ENCODE data around the gene RABGAP1L.

The RABGAP1L gene

GRCh38 chr1:174984952-174985351, 825.6 kb downstream of the RABGAP1L start:
- peaks cover 25% of the 10 kb centered on the region for H3K4me1 Mint-ChIP-seq

GRCh38 chr1:174988539-174988938, 829.2 kb downstream of the RABGAP1L start:
- no peak for ATAC-seq
- peak overlapping the region; percentile 87 for H3K27ac Mint-ChIP-seq
- H3K27me3 Mint-ChIP-seq = no peaks in the 10 kb centered on the region
- H3K36me3 Mint-ChIP-seq = peaks cover 40% of the 10 kb centered on the region
- no peak overlapping the region for H3K4me3 Mint-ChIP-seq
- H3K4me1 Mint-ChIP-seq = peaks cover 18% of the 10 kb centered on the region
- no peaks in the 10 kb centered on the region for H3K9me3 Mint-ChIP-seq

More at GRCh38 chr1:174984952-174985351, 825.6 kb downstream of the RABGAP1L start:
- Mint-ChIP-seq H3K27ac (peak overlapping the region; percentile 48), H3K36me3 (peaks cover 70% of the 10 kb centered on the region), H3K9me3 (peaks cover 3% of the 10 kb centered on the region), H3K4me3 (no peak overlapping the region), H3K27me3 (no peaks in the 10 kb centered on the region)
- no peak for ATAC-seq

GRCh38 chr1:174988986-174989385, 829.7 kb downstream of the RABGAP1L start:
- H3K27ac Mint-ChIP-seq = peak overlapping the region; percentile 87
- peaks cover 40% of the 10 kb centered on the region for H3K36me3 Mint-ChIP-seq
- H3K4me3 Mint-ChIP-seq = no peak overlapping the region
- ATAC-seq = no peak
- no peaks in the 10 kb centered on the region for H3K9me3 Mint-ChIP-seq
- H3K27me3 Mint-ChIP-seq = no peaks in the 10 kb centered on the region
- H3K4me1 Mint-ChIP-seq = peaks cover 18% of the 10 kb centered on the region

- peak overlapping the region; percentile 87 for H3K27ac Mint-ChIP-seq
Observed at GRCh38 chr1:174989536-174990220, 830.4 kb downstream of the RABGAP1L start.

GRCh38 chr1:174990382-174990999, 831.2 kb downstream of the RABGAP1L start:
- H3K36me3 Mint-ChIP-seq = peaks cover 34% of the 10 kb centered on the region
- peak overlapping the region; percentile 87 for H3K27ac Mint-ChIP-seq
- no peaks in the 10 kb centered on the region for H3K27me3 Mint-ChIP-seq
- peak overlapping the region; percentile 65 for H3K4me3 Mint-ChIP-seq
- H3K9me3 Mint-ChIP-seq = no peaks in the 10 kb centered on the region
- peaks cover 18% of the 10 kb centered on the region for H3K4me1 Mint-ChIP-seq
- peak; percentile 57 for ATAC-seq

More at GRCh38 chr1:174989536-174990220, 830.4 kb downstream of the RABGAP1L start:
- Mint-ChIP-seq H3K4me1 (peaks cover 18% of the 10 kb centered on the region), H3K36me3 (peaks cover 38% of the 10 kb centered on the region), H3K4me3 (peak overlapping the region; percentile 43), H3K27me3 (no peaks in the 10 kb centered on the region), H3K9me3 (no peaks in the 10 kb centered on the region)
- no peak for ATAC-seq

GRCh38 chr1:174991473-174991872, 832.2 kb downstream of the RABGAP1L start:
- Mint-ChIP-seq H3K36me3 (peaks cover 28% of the 10 kb centered on the region), H3K4me3 (no peak overlapping the region), H3K27ac (no peak overlapping the region), H3K27me3 (no peaks in the 10 kb centered on the region), H3K9me3 (no peaks in the 10 kb centered on the region), H3K4me1 (peaks cover 18% of the 10 kb centered on the region)
- no peak for ATAC-seq

- no peaks in the 10 kb centered on the region for H3K27me3 Mint-ChIP-seq
- H3K9me3 Mint-ChIP-seq = no peaks in the 10 kb centered on the region
- no peaks in the 10 kb centered on the region for H3K36me3 Mint-ChIP-seq
- no peak overlapping the region for H3K27ac Mint-ChIP-seq
- no peak overlapping the region for H3K4me3 Mint-ChIP-seq
- ATAC-seq = no peak
- no peaks in the 10 kb centered on the region for H3K4me1 Mint-ChIP-seq
Observed at GRCh38 chr1:174995121-174995520, 835.8 kb downstream of the RABGAP1L start.

- Mint-ChIP-seq H3K4me1 (peaks cover 7% of the 10 kb centered on the region), H3K27ac (no peak overlapping the region)
Observed at GRCh38 chr1:174995916-174996315, 836.6 kb downstream of the RABGAP1L start.

GRCh38 chr1:174996476-174996875, 837.2 kb downstream of the RABGAP1L start:
- no peaks in the 10 kb centered on the region for H3K9me3 Mint-ChIP-seq
- no peaks in the 10 kb centered on the region for H3K36me3 Mint-ChIP-seq
- peaks cover 13% of the 10 kb centered on the region for H3K4me1 Mint-ChIP-seq
- ATAC-seq = no peak
- H3K27ac Mint-ChIP-seq = no peak overlapping the region
- H3K4me3 Mint-ChIP-seq = no peak overlapping the region
- H3K27me3 Mint-ChIP-seq = no peaks in the 10 kb centered on the region

More at GRCh38 chr1:174995916-174996315, 836.6 kb downstream of the RABGAP1L start:
- no peak for ATAC-seq
- no peaks in the 10 kb centered on the region for H3K9me3 Mint-ChIP-seq
- H3K27me3 Mint-ChIP-seq = no peaks in the 10 kb centered on the region
- no peaks in the 10 kb centered on the region for H3K36me3 Mint-ChIP-seq
- H3K4me3 Mint-ChIP-seq = no peak overlapping the region

GRCh38 chr1:174997041-174997440, 837.7 kb downstream of the RABGAP1L start:
- Mint-ChIP-seq H3K9me3 (no peaks in the 10 kb centered on the region), H3K4me1 (peaks cover 19% of the 10 kb centered on the region), H3K4me3 (no peak overlapping the region), H3K27me3 (no peaks in the 10 kb centered on the region), H3K36me3 (no peaks in the 10 kb centered on the region), H3K27ac (no peak overlapping the region)
- ATAC-seq = no peak

- Mint-ChIP-seq H3K9me3 (no peaks in the 10 kb centered on the region), H3K27ac (no peak overlapping the region), H3K4me3 (no peak overlapping the region), H3K4me1 (peaks cover 34% of the 10 kb centered on the region), H3K27me3 (no peaks in the 10 kb centered on the region), H3K36me3 (no peaks in the 10 kb centered on the region)
- ATAC-seq = peak; percentile 22
Observed at GRCh38 chr1:174998569-174999215, 839.4 kb downstream of the RABGAP1L start.

GRCh38 chr1:174999216-174999935, 840.1 kb downstream of the RABGAP1L start:
- H3K4me1 Mint-ChIP-seq = peaks cover 39% of the 10 kb centered on the region
- H3K4me3 Mint-ChIP-seq = no peak overlapping the region
- no peaks in the 10 kb centered on the region for H3K9me3 Mint-ChIP-seq
- H3K27me3 Mint-ChIP-seq = no peaks in the 10 kb centered on the region
- H3K27ac Mint-ChIP-seq = no peak overlapping the region
- no peaks in the 10 kb centered on the region for H3K36me3 Mint-ChIP-seq
- ATAC-seq = peak; percentile 92

- H3K9me3 Mint-ChIP-seq = no peaks in the 10 kb centered on the region
- no peak within 1 kb of the TSS for H3K27ac Mint-ChIP-seq
- H3K4me1 Mint-ChIP-seq = peaks cover 43% of the 10 kb centered on the region
- no peak for ATAC-seq
- no peaks in the 10 kb centered on the region for H3K27me3 Mint-ChIP-seq
- H3K4me3 Mint-ChIP-seq = no peak within 1 kb of the TSS
- H3K36me3 Mint-ChIP-seq = peaks cover 1% of the 10 kb centered on the region
Observed at GRCh38 chr1:174999936-175000696, 840.8 kb downstream of the RABGAP1L start, which contains the start of gene CACYBP. Gene CACYBP (plus strand): TSS chr1:174999947. CDS start chr1:175000181, 234 bp downstream.

- Mint-ChIP-seq H3K4me1 (peaks cover 50% of the 10 kb centered on the region), H3K27me3 (no peaks in the 10 kb centered on the region), H3K36me3 (peaks cover 8% of the 10 kb centered on the region), H3K9me3 (no peaks in the 10 kb centered on the region), H3K4me3 (no peak overlapping the region), H3K27ac (no peak overlapping the region)
- ATAC-seq = no peak
Observed at GRCh38 chr1:175000697-175001187, 841.4 kb downstream of the RABGAP1L start.

Data from stimulated activated memory B cell treated with anti-CD40 and anti-IgM and Interleukin-4, amounts not matched to agents 10 μg/mL and 1 μg/mL and 100 μg/mL, for 72 hours (primary cell).